DMS 273 (cell line): Measurements from ENCODE around the gene CDK2AP2.
A peak's percentile ranks its signal among the peaks of the same experiment; 100 is the strongest.
"Not testable (repeated sequence)": the region's sequence is repeated elsewhere in the genome, so short reads cannot be mapped to it uniquely, and the experiment has no call there.

ENCODE experiments used
- DNase-seq: peaks from one replicate; lab custom pipeline; 2025; ENCODE audit not compliant: unreplicated experiment; lab: John Stamatoyannopoulos, UW

CDK2AP2 gene

GRCh38 chr11:67524480-67524808, 16.5 kb upstream of the CDK2AP2 start:
- DNase-seq, result no peak

GRCh38 chr11:67523556-67524479, 15.9 kb upstream of the CDK2AP2 start:
- no peak for DNase-seq

GRCh38 chr11:67522844-67523555, 15.0 kb upstream of the CDK2AP2 start, which contains the start of gene CABP2:
CABP2 (minus strand) TSS chr11:67523446; CDS start chr11:67523326, 120 bp downstream.
- no peak for DNase-seq

GRCh38 chr11:67522338-67522737, 14.4 kb upstream of the CDK2AP2 start:
- no peak for DNase-seq

GRCh38 chr11:67521924-67522323, 14.0 kb upstream of the CDK2AP2 start:
- no peak for DNase-seq

GRCh38 chr11:67520856-67521824, 13.2 kb upstream of the CDK2AP2 start:
- DNase-seq, result no peak

GRCh38 chr11:67519726-67520125, 11.8 kb upstream of the CDK2AP2 start:
- DNase-seq, result no peak

GRCh38 chr11:67517784-67518552, 10.0 kb upstream of the CDK2AP2 start:
- DNase-seq, result no peak

GRCh38 chr11:67516806-67517205, 8.8 kb upstream of the CDK2AP2 start:
- no peak for DNase-seq

GRCh38 chr11:67514116-67514515, 6.2 kb upstream of the CDK2AP2 start:
- DNase-seq, result no peak

GRCh38 chr11:67511558-67511957, 3.6 kb upstream of the CDK2AP2 start:
- DNase-seq, result not testable (repeated sequence)

GRCh38 chr11:67510023-67510345, 2.0 kb upstream of the CDK2AP2 start:
- DNase-seq, result no peak

- DNase-seq, result peak; percentile 97
Observed at GRCh38 chr11:67508486-67509121, 642 bp upstream of the CDK2AP2 start.

GRCh38 chr11:67507242-67507863, 609 bp downstream of the CDK2AP2 start:
- no peak for DNase-seq

- no peak for DNase-seq
Observed at GRCh38 chr11:67506426-67507051, 1.4 kb downstream of the CDK2AP2 start.

- peak; percentile 94 for DNase-seq
Observed at GRCh38 chr11:67505605-67506396, 2.2 kb downstream of the CDK2AP2 start.

GRCh38 chr11:67504950-67505581, 2.9 kb downstream of the CDK2AP2 start, which contains the start of gene PITPNM1:
PITPNM1 (minus strand) TSS chr11:67505363; CDS start chr11:67504180, 1,183 bp downstream.
- DNase-seq, result peak; percentile 60
